HCT116 (cell line): ENCODE results near the gene BTN1A1. TPM values are rescaled to one million over a fixed set of nuclear protein-coding genes. Genes with fewer than 3 reads are reported as not detected.

Experiments used
- ATAC-seq: fragments of 200-7000 bp; cut with Tn5 transposase; 2 replicates; pipeline ENCODE4 v1.9.1; 2020; ENCODE audit warnings: mild to moderate bottlenecking, moderate library complexity
- BruUV-seq: library from RNA; stranded (reverse); fragments of 400-500 nt; replicated peaks from 2 replicates; lab custom pipeline; 2021; lab: Mats Ljungman, UMichigan
- CTCF ChIA-PET: fragments of 300-600 bp; sonication (Branson Sonifier 250); formaldehyde crosslinking; loops from one replicate; lab custom pipeline; 2021; ENCODE audit warnings: antibody characterized with exemption; lab: Charles Lee
- POLR2A ChIA-PET: fragments of 300-600, 350-600 bp; sonication (Branson Sonifier 250); formaldehyde crosslinking; loops from one replicate; lab custom pipeline; 2021; ENCODE audit warnings: antibody characterized with exemption; lab: Charles Lee
- RAD21 ChIA-PET, 2 experiments: fragments of 300-600 bp; sonication (Branson Sonifier 250); formaldehyde crosslinking; loops; one replicate each; lab custom pipeline; 2023; ENCODE audit warnings: low total read pairs in 2 of 2; ENCODE audit not compliant: uncharacterized antibody in 2 of 2, unreplicated experiment in 2 of 2, low non-redundant PET in 1 of 2; lab: Charles Lee
- DNase-seq: peaks from one replicate; pipeline ENCODE4 v3.0.0-alpha.2; 2010; ENCODE audit warnings: low read depth, low spot score
- H2AFZ ChIP-seq: fragments of 200-600 bp; shearing (Covaris generic), sonication (generic); 2 replicates; pipeline ENCODE4 v1.6.1; 2017; ENCODE audit warnings: low read depth, mixed run types, mixed read lengths, antibody characterized with exemption, low read length; ENCODE audit not compliant: poor library complexity, severe bottlenecking
- H3K27ac ChIP-seq: 2 replicates; pipeline ENCODE4 v1.5.1; 2012; ENCODE audit warnings: low read depth, low read length
- H3K27me3 ChIP-seq: fragments of 200-600 bp; sonication (generic); 2 replicates; pipeline ENCODE4 v1.6.1; 2016; ENCODE audit warnings: mixed run types, low read length, mixed read lengths; ENCODE audit not compliant: insufficient read depth
- H3K36me3 ChIP-seq, 2 experiments: fragments of 200-500 bp in 1 of 2; fragments of 200-600 bp in 1 of 2; sonication (Bioruptor generic) in 1 of 2; sonication (generic) in 1 of 2; 2 replicates each; pipeline versions ENCODE4 v1.5.1 to v1.6.1; 2014 to 2016; ENCODE audit warnings: low read length in 2 of 2, inconsistent platforms in 1 of 2, mixed read lengths in 1 of 2, mixed run types in 1 of 2; ENCODE audit not compliant: insufficient read depth in 2 of 2, control insufficient read depth in 1 of 2
- H3K4me1 ChIP-seq, 2 experiments: fragments of 200-600 bp in 1 of 2; sonication (generic) in 1 of 2; 2 replicates each; pipeline versions ENCODE4 v1.5.1 to v1.6.1; 2012 to 2017; ENCODE audit warnings: low read length in 2 of 2, inconsistent platforms in 1 of 2, mild to moderate bottlenecking in 1 of 2, mixed read lengths in 1 of 2, mixed run types in 1 of 2, moderate library complexity in 1 of 2; ENCODE audit not compliant: insufficient read depth in 2 of 2, control insufficient read depth in 1 of 2
- H3K4me2 ChIP-seq: fragments of 200-600 bp; sonication (generic); 2 replicates; pipeline ENCODE4 v1.6.1; 2017; ENCODE audit warnings: mixed run types, low read length, mixed read lengths
- H3K4me3 ChIP-seq, 2 experiments: fragments of 200-600 bp in 1 of 2; sonication (generic) in 1 of 2; replicated peaks in 1 of 2; 2 replicates each; pipeline ENCODE4 v1.5.1; 2011 to 2016; ENCODE audit warnings: low read length in 2 of 2, control low read depth in 1 of 2, low read depth in 1 of 2, mild to moderate bottlenecking in 1 of 2, mixed read lengths in 1 of 2, mixed run types in 1 of 2
- H3K79me2 ChIP-seq: fragments of 200-600 bp; sonication (generic); 2 replicates; pipeline ENCODE4 v1.6.1; 2017; ENCODE audit warnings: mild to moderate bottlenecking, mixed run types, low read length, moderate library complexity, mixed read lengths; ENCODE audit not compliant: insufficient read depth
- H3K9ac ChIP-seq: fragments of 200-600 bp; sonication (generic); 2 replicates; pipeline ENCODE4 v1.6.1; 2016; ENCODE audit warnings: low read length, mixed read lengths
- H3K9me2 ChIP-seq: fragments of 200-600 bp; sonication (generic), shearing (Covaris generic); 2 replicates; pipeline ENCODE4 v1.6.1; 2017; ENCODE audit warnings: mixed run types, mild to moderate bottlenecking, moderate library complexity; ENCODE audit not compliant: insufficient read depth
- H3K9me3 ChIP-seq, 2 experiments: fragments of 200-500 bp in 1 of 2; fragments of 200-600 bp in 1 of 2; sonication (Bioruptor generic) in 1 of 2; sonication (generic) in 1 of 2; 2 replicates each; pipeline ENCODE4 v1.6.1; 2014 to 2017; ENCODE audit warnings: low read length in 2 of 2, mixed read lengths in 2 of 2, inconsistent platforms in 1 of 2, low read depth in 1 of 2, mild to moderate bottlenecking in 1 of 2, mixed run types in 1 of 2, moderate library complexity in 1 of 2; ENCODE audit not compliant: control insufficient read depth in 1 of 2, insufficient read depth in 1 of 2
- H4K20me1 ChIP-seq: fragments of 200-600 bp; sonication (generic), shearing (Covaris generic); 2 replicates; pipeline ENCODE4 v1.6.1; 2017; ENCODE audit warnings: mixed run types, mild to moderate bottlenecking, moderate library complexity; ENCODE audit not compliant: insufficient read depth
- EGR1 ChIP-seq: IDR thresholded peaks from 2 replicates; pipeline ENCODE4 v1.6.1; 2012; ENCODE audit warnings: low read depth
- ELF1 ChIP-seq: IDR thresholded peaks from 2 replicates; pipeline ENCODE4 v1.6.1; 2012; ENCODE audit warnings: low read depth, borderline replicate concordance
- FOSL1 ChIP-seq: IDR thresholded peaks from 2 replicates; pipeline ENCODE4 v1.6.1; 2012; ENCODE audit warnings: low read depth
- JUND ChIP-seq: IDR thresholded peaks from 2 replicates; pipeline ENCODE4 v1.6.1; 2012
- POLR2A ChIP-seq: IDR thresholded peaks from 2 replicates; pipeline ENCODE4 v1.7.0; 2011; ENCODE audit warnings: borderline replicate concordance; ENCODE audit not compliant: insufficient read depth, insufficient read length; ENCODE audit errors: extremely low read depth
- TCF7L2 ChIP-seq: IDR thresholded peaks from 2 replicates; pipeline ENCODE4 v1.7.0; 2011; ENCODE audit warnings: borderline replicate concordance, inconsistent platforms; ENCODE audit not compliant: insufficient read depth, insufficient read length; ENCODE audit errors: extremely low read depth
- YY1 ChIP-seq: IDR thresholded peaks from 2 replicates; pipeline ENCODE4 v1.6.1; 2011; ENCODE audit warnings: low read length, low read depth, moderate library complexity, mild to moderate bottlenecking; ENCODE audit not compliant: insufficient replicate concordance; ENCODE audit errors: extremely low read depth
- ZNF274 ChIP-seq: fragments of 200-500 bp; sonication (Bioruptor generic); IDR thresholded peaks from 2 replicates; pipeline ENCODE4 v1.6.1; 2014; ENCODE audit warnings: mild to moderate bottlenecking, low read depth, low read length, inconsistent platforms
- intact Hi-C: fragments of 100-400 bp; cut with micrococcal nuclease; formaldehyde crosslinking; loops from 2 replicates; pipeline ENCODE4 v1.10.0; 2022
- total RNA-seq: library from RNA; stranded (reverse); gene quantifications from one replicate; pipeline ENCODE4 v1.2.1, GENCODE V29; 2021; ENCODE audit not compliant: unreplicated experiment
- TF ChIP-seq, protein P1 (sequence below): IDR thresholded peaks from 2 replicates; pipeline ENCODE4 v1.6.1; 2012; ENCODE audit warnings: low read depth
- TF ChIP-seq, protein P2 (sequence below): IDR thresholded peaks from 2 replicates; pipeline ENCODE4 v1.6.1; 2012

Gene BTN1A1
- total RNA-seq, 1 experiment from 2014 or later = 0.32 TPM

DNA sequence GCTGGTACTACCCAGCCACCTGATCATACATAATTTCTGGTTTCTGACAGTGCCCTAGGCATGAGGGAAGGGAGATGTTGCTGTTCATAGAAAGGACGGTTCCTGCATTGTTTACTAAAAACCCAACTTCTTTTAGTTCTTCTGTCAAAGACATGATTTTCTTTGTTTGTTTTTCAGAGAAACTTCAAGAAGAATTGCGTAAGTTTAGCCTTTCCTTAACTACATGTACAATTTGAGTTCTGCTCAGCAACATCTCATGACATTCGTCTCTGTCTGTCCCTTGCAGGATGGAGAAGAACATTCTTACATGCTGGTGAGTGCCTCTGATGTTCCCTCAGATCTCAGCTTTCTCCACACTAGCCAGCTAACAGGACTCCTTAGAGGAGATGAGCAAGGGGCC is 34.3 kb upstream of the BTN1A1 start:
- ChIA-PET RAD21 (no interaction called here), CTCF (no interaction called here), POLR2A (no interaction called here)
- Histone ChIP-seq H3K4me1 (no peaks in the 10 kb centered on the region), H3K9me3 (no peaks in the 10 kb centered on the region), H2AFZ (no peak overlapping the region), H3K4me2 (no peak overlapping the region), H3K9ac (no peak overlapping the region), H3K79me2 (peaks cover 11% of the 10 kb centered on the region), H3K9me2 (no peaks in the 10 kb centered on the region), H3K27me3 (no peaks in the 10 kb centered on the region), H3K27ac (no peak overlapping the region), H3K36me3 (peaks cover 46 to 48% of the 10 kb centered on the region in 2 experiments), H3K4me3 (no peak overlapping the region), H4K20me1 (no peaks in the 10 kb centered on the region)
- DNase-seq (no peak), ATAC-seq (no peak)
- BruUV-seq = no TSS peak
- intact Hi-C loops = no loop called here
- TF ChIP-seq, protein P1, sequence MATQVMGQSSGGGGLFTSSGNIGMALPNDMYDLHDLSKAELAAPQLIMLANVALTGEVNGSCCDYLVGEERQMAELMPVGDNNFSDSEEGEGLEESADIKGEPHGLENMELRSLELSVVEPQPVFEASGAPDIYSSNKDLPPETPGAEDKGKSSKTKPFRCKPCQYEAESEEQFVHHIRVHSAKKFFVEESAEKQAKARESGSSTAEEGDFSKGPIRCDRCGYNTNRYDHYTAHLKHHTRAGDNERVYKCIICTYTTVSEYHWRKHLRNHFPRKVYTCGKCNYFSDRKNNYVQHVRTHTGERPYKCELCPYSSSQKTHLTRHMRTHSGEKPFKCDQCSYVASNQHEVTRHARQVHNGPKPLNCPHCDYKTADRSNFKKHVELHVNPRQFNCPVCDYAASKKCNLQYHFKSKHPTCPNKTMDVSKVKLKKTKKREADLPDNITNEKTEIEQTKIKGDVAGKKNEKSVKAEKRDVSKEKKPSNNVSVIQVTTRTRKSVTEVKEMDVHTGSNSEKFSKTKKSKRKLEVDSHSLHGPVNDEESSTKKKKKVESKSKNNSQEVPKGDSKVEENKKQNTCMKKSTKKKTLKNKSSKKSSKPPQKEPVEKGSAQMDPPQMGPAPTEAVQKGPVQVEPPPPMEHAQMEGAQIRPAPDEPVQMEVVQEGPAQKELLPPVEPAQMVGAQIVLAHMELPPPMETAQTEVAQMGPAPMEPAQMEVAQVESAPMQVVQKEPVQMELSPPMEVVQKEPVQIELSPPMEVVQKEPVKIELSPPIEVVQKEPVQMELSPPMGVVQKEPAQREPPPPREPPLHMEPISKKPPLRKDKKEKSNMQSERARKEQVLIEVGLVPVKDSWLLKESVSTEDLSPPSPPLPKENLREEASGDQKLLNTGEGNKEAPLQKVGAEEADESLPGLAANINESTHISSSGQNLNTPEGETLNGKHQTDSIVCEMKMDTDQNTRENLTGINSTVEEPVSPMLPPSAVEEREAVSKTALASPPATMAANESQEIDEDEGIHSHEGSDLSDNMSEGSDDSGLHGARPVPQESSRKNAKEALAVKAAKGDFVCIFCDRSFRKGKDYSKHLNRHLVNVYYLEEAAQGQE = no peak
- TF ChIP-seq, protein P2, sequence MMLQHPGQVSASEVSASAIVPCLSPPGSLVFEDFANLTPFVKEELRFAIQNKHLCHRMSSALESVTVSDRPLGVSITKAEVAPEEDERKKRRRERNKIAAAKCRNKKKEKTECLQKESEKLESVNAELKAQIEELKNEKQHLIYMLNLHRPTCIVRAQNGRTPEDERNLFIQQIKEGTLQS = no peak
- TF ChIP-seq FOSL1 (no peak), YY1 (no peak), ZNF274 (no peak), TCF7L2 (no peak), EGR1 (no peak), ELF1 (no peak), POLR2A (no peak), JUND (no peak)
